Activated effector memory CD4-positive, alpha-beta T cell treated with anti-CD3 and anti-CD28 coated beads, Interleukin-2, amount 50 U/mL, for 16 hours (primary cell): Measurements from ENCODE around the gene DIAPH1.
"Not testable (repeated sequence)": the region's sequence is repeated elsewhere in the genome, so short reads cannot be mapped to it uniquely, and the experiment has no call there.

Experiments
- DNase-seq: peaks from one replicate; pipeline ENCODE4 v3.0.0-alpha.2; 2020

DIAPH1 gene

GRCh38 chr5:141639357-141640050 is 20.7 kb upstream of the DIAPH1 start:
- no peak for DNase-seq

- DNase-seq = no peak
Measured at GRCh38 chr5:141638771-141639170, 20.0 kb upstream of the DIAPH1 start.

GRCh38 chr5:141637767-141638419 is 19.1 kb upstream of the DIAPH1 start:
- peak; percentile 82 for DNase-seq

- DNase-seq = peak; percentile 87
Measured at GRCh38 chr5:141637123-141637766, 18.4 kb upstream of the DIAPH1 start.

GRCh38 chr5:141636413-141637122 is 17.8 kb upstream of the DIAPH1 start, which contains the start of the genes HDAC3 and RELL2:
Gene HDAC3, minus strand, starts transcription at chr5:141636849. Its CDS starts 59 bp downstream, at chr5:141636790.
Gene RELL2, plus strand, starts transcription at chr5:141636997. Its CDS starts 1,229 bp downstream, at chr5:141638226.
- peak; percentile 98 for DNase-seq

- no peak for DNase-seq
Measured at GRCh38 chr5:141636106-141636412, 17.3 kb upstream of the DIAPH1 start.

- no peak for DNase-seq
Measured at GRCh38 chr5:141635646-141636045, 16.8 kb upstream of the DIAPH1 start.

- no peak for DNase-seq
Measured at GRCh38 chr5:141634720-141635119, 15.9 kb upstream of the DIAPH1 start.

GRCh38 chr5:141633871-141634561 is 15.2 kb upstream of the DIAPH1 start:
- DNase-seq = no peak

GRCh38 chr5:141632650-141633049 is 13.8 kb upstream of the DIAPH1 start:
- no peak for DNase-seq

- DNase-seq = no peak
Measured at GRCh38 chr5:141630570-141631140, 11.9 kb upstream of the DIAPH1 start.

- DNase-seq = no peak
Measured at GRCh38 chr5:141628175-141628788, 9.5 kb upstream of the DIAPH1 start.

GRCh38 chr5:141623611-141624010 is 4.8 kb upstream of the DIAPH1 start:
- no peak for DNase-seq

- no peak for DNase-seq
Measured at GRCh38 chr5:141623186-141623585, 4.4 kb upstream of the DIAPH1 start.

- DNase-seq = peak; percentile 85
Measured at GRCh38 chr5:141618030-141618803, 583 bp downstream of the DIAPH1 start.

- DNase-seq = no peak
Measured at GRCh38 chr5:141617682-141618029, 1.1 kb downstream of the DIAPH1 start.

- DNase-seq = no peak
Measured at GRCh38 chr5:141617128-141617527, 1.7 kb downstream of the DIAPH1 start.

GRCh38 chr5:141615991-141616720 is 2.6 kb downstream of the DIAPH1 start:
- DNase-seq = no peak

- no peak for DNase-seq
Measured at GRCh38 chr5:141613344-141613743, 5.5 kb downstream of the DIAPH1 start.

GRCh38 chr5:141611289-141611688 is 7.5 kb downstream of the DIAPH1 start:
- DNase-seq = no peak

- DNase-seq = not testable (repeated sequence)
Measured at GRCh38 chr5:141609921-141610320, 8.9 kb downstream of the DIAPH1 start.
